Umbilical cord (tissue), 2 donors: ENCODE measurements around the gene RPL11. TPM values are rescaled to one million over a fixed set of nuclear protein-coding genes. Genes with fewer than 3 reads are reported as not detected.
"Not testable (repeated sequence)": the region's sequence is repeated elsewhere in the genome, so short reads cannot be mapped to it uniquely, and the experiment has no call there.

Source experiments
- DNase-seq: peaks from one replicate; pipeline ENCODE4 v3.0.0-alpha.2; 2015; ENCODE audit warnings: low spot score
- total RNA-seq: library from RNA; depleted of rRNA; stranded (reverse); fragments of >200 nt; gene quantifications from one replicate; pipeline ENCODE4 v1.2.3, GENCODE V29; 2014; ENCODE audit warnings: low replicate concordance; ENCODE audit not compliant: insufficient read depth

Gene RPL11
- total RNA-seq, 1 donor from 2014 or later = 1,023 TPM

- no peak for DNase-seq
Observed at GRCh38 chr1:23732363-23733224, 41.0 kb downstream of the RPL11 start.

- not testable (repeated sequence) for DNase-seq
Observed at GRCh38 chr1:23733281-23733680, 41.7 kb downstream of the RPL11 start.

DNA sequence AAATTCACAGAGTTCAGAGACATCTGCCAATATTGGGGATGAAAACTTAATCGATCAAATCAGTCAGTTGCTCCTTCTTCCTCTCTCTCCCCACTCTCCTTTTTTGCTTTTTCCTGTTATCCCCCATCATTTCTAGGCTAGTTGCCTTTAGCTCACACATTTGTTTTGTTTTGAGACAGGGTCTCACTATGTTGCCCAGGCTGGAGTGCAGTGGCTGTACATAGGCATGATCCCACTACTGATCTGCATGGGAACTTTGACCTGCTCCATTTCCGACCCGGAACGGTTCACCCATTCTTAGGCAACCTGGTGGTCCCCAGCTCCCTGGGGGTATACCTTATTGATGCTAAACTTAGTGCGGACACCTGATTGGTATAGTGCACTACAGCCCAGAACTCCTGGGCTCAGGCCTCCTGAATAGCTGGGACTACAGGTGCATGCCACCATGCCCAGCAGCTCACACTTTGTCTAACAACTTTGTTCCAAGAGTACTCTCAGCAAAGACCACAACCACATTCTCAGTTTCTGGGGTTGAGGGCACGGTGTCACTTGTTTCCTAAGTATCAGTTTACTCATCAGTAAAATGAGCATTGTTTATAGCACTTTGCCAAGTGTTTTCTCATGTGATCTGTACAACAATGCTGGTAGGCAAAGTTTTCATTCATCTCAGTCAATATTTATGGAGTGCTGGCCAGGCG, 45.0 kb downstream of the RPL11 start:
- no peak for DNase-seq

- DNase-seq = no peak
Observed at GRCh38 chr1:23741609-23742008, 50.0 kb downstream of the RPL11 start.

DNA sequence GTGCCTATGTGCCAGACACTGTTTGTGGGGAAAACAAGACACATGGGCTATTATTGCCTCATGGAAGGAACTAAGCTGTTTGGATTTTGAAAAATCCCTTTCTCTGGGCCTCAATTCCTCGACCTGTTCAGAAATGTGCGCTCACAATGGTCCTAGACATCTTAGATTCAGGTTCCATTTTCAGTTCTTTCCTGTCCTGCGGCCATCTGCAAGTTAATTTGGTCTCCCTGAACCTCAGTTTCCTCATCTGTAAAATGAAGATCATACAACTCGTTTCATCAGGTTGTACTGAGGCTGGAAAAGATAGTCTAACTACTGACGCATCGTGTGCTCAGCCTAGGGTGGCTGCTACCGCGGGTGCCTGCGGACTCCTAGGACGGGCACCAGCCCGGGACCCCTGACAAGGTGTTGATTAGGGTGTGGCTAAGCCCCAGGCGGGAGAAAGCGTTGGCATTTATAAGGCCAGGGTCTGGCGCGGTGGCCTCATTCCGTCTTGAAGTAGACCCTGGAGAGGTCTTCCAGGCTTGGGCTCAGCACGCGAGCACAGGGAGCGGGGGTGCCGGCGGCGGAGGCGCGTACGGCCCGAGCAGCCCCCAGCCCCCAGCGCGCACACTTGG, 51.2 kb downstream of the RPL11 start:
- peak; percentile 26 for DNase-seq

DNA sequence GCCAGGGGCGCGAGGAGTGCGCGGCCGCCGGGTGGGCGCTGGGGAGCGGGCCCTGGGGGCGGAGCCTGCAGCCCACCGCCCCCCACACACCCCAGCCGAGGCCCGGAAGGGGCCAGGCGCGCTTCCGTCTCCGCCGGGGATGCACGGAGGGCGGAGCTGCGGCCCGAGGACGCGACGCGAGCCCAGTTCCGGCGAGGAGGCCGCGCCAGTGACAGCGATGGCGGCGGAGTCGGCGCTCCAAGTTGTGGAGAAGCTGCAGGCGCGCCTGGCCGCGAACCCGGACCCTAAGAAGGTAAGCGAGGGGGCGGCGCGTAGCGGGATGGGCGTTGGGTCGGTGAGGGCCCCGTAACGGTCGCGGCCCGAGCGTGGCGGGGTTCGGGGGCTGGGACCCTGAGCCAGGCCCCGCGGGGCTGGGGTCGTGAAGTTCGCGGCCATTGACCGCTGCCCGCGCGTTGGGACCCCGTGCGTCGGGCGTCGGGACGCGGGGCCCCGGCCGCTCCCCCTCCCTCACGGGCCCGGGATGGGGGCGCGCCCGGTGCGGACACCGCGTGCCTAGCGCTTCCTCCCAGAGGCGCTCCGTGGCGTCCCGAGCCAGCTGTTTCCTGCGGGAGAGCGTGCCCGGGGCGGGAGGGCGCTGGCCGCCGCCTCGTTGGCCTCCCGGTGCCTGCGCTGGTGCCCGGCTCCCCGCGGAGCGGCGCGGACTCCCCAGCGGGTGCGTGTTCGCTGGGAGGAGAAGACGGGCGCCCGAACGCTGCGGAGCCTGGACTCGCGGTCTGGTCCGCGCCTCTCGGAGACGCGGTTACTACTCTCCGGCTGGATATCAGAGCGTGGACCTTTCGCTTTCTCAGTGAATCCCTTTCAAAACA, 51.9 kb downstream of the RPL11 start, which contains the start of gene ELOA:
Gene ELOA (plus strand): TSS at position 185 of the 866 bp plus-strand sequence. CDS start 33 bp downstream, at position 218.
- DNase-seq = peak; percentile 86

DNA sequence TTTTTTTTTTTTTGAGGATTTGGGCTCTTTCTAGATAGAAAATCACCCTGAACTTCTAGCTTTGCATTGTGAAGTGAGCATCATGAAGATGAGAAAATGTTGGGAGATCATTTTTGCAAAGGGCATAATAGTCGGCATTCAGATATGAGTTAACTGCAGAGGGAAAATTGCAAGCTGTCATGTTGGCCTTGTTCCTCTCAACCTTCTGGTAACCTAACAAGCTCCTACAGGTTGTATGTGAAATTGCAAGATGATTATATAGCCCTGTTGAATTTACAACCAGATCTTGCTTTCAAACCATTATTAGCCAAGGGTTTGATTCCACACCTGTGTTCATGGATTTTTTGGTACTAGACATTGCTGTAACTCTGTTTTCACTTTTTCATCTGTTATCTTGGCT, 53.9 kb downstream of the RPL11 start:
- no peak for DNase-seq

Other genes starting within 250 kb of the RPL11 start
- gene ASAP3, start 207.6 kb upstream of the RPL11 start, total RNA-seq = 35.6 TPM
- gene E2F2, start 160.6 kb upstream of the RPL11 start, total RNA-seq = 5.1 TPM
- 151 TPM for gene ID3, start 132.3 kb upstream of the RPL11 start, total RNA-seq
- gene ELOA, start 51.7 kb downstream of the RPL11 start, total RNA-seq = 21.2 TPM
- gene PITHD1, start 86.6 kb downstream of the RPL11 start, total RNA-seq = 46.7 TPM
- 26.2 TPM for gene LYPLA2, start 99.3 kb downstream of the RPL11 start, total RNA-seq
- gene GALE, start 108.9 kb downstream of the RPL11 start, total RNA-seq = 16.6 TPM
- gene HMGCL, start 133.6 kb downstream of the RPL11 start, total RNA-seq = 57.8 TPM
- 20.5 TPM for gene FUCA1, start 176.5 kb downstream of the RPL11 start, total RNA-seq
- gene CNR2, start 221.6 kb downstream of the RPL11 start, total RNA-seq = under 0.01 TPM